Tibial nerve (tissue), 3 donors: ENCODE measurements around the gene NCK2.

Source experiments
- POLR2A ChIP-seq, 2 donors: fragments of 450-650 bp; IDR thresholded peaks; one replicate each; pipeline ENCODE4 v1.6.1; 2017; ENCODE audit warnings: antibody characterized with exemption in 2 of 2, mild to moderate bottlenecking in 2 of 2, moderate library complexity in 2 of 2
- TF ChIP-seq, protein P1 (sequence below), 5 experiments: fragments of 200-600 bp in 3 of 5; fragments of 450-650 bp in 2 of 5; sonication (generic) in 3 of 5; IDR thresholded peaks; one replicate each; pipeline ENCODE4 v1.5.1; 2016 to 2019; ENCODE audit warnings: antibody characterized with exemption in 5 of 5, mild to moderate bottlenecking in 3 of 5, moderate library complexity in 2 of 5

DNA sequence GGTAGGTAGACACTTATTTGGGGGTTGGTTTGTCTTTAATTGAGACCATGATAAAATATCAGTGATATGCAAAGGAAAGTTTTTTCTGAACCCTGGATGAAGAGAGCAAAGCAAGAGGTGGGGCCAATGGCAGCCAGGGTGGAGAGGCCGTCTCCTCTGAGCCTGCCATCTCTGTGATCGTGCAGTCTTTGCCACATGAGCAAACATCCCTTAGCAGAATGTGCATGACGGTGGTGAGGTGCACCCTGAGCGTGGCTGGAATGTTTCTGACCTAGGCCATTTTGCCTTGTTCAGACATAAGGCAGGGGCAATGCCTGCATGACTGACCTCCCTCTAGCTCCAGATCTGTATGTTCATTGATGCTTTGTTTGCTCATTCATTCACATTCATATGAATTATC lies 6.0 kb downstream of the NCK2 start:
- TF ChIP-seq POLR2A (IDR thresholded peaks at IDR 0.05), result no peak
- TF ChIP-seq, protein P1, sequence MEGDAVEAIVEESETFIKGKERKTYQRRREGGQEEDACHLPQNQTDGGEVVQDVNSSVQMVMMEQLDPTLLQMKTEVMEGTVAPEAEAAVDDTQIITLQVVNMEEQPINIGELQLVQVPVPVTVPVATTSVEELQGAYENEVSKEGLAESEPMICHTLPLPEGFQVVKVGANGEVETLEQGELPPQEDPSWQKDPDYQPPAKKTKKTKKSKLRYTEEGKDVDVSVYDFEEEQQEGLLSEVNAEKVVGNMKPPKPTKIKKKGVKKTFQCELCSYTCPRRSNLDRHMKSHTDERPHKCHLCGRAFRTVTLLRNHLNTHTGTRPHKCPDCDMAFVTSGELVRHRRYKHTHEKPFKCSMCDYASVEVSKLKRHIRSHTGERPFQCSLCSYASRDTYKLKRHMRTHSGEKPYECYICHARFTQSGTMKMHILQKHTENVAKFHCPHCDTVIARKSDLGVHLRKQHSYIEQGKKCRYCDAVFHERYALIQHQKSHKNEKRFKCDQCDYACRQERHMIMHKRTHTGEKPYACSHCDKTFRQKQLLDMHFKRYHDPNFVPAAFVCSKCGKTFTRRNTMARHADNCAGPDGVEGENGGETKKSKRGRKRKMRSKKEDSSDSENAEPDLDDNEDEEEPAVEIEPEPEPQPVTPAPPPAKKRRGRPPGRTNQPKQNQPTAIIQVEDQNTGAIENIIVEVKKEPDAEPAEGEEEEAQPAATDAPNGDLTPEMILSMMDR (IDR thresholded peaks at IDR 0.05), result no peak
